ENCODE results near the gene PFDN6. TPM values are rescaled to one million over a fixed set of nuclear protein-coding genes. Genes with fewer than 3 reads are reported as not detected.

The PFDN6 gene
- total RNA-seq, 1 experiment from 2014 or later: 54.7 TPM

DNA sequence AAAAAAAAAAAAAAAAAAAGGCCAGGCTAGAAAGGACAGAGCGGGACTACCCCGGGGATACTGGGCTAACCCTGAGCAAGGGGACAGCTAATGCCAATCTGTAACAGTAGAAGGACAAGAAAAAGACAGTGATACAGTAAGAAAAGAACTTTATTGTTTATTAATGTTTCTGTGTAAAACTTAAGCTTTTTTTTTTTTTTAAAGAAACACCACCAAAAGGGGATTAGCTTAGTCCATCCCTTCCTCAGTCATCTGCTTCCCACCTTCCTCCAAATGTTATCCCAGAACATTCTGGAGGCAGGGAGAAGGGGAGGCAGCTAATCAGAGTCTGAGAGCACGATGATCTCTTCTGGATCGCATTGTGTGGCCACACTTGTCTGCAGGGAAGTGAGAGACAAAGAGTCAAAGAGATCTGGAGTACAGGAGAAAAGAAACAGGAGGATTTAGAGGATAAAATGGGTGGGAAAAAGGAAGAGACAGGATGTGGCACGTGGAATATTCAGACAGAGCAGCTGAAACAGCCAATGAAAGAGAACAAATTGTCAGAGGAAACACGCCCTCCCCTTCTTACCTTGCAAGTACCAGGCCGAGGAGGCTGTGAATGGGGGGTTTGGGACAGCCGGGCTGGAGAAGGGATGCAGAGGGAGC is 29.1 kb downstream of the PFDN6 start:
- H3K4me1 Mint-ChIP-seq (ENCODE audit: insufficient read depth, unreplicated experiment): peaks cover 68% of the 10 kb centered on the region
- H3K4me3 Mint-ChIP-seq (ENCODE audit: unreplicated experiment): peak overlapping the region; percentile 81
- CTCF ChIA-PET: interaction anchor here (0.7 to 2.5 kb wide), 7 partner anchors 26 to 359 kb away, joined by 3 to 10 read pairs (median 3); partner anchors contain the start of gene CUTA
- peaks cover 73% of the 10 kb centered on the region for H3K36me3 Mint-ChIP-seq (ENCODE audit: insufficient read depth, unreplicated experiment)
- TF ChIP-seq, protein P1, sequence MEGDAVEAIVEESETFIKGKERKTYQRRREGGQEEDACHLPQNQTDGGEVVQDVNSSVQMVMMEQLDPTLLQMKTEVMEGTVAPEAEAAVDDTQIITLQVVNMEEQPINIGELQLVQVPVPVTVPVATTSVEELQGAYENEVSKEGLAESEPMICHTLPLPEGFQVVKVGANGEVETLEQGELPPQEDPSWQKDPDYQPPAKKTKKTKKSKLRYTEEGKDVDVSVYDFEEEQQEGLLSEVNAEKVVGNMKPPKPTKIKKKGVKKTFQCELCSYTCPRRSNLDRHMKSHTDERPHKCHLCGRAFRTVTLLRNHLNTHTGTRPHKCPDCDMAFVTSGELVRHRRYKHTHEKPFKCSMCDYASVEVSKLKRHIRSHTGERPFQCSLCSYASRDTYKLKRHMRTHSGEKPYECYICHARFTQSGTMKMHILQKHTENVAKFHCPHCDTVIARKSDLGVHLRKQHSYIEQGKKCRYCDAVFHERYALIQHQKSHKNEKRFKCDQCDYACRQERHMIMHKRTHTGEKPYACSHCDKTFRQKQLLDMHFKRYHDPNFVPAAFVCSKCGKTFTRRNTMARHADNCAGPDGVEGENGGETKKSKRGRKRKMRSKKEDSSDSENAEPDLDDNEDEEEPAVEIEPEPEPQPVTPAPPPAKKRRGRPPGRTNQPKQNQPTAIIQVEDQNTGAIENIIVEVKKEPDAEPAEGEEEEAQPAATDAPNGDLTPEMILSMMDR (IDR thresholded peaks at IDR 0.05; ENCODE audit: unreplicated experiment): no peak
- DNase-seq (ENCODE audit: unreplicated experiment): no peak
- POLR2A ChIA-PET: interaction anchor here (0.5 to 3.0 kb wide), 19 partner anchors 20 to 1697 kb away, joined by 3 to 30 read pairs (median 3); partner anchors contain the start of genes B3GALT4, CUTA, PFDN6 and RGL2
- peak overlapping the region; percentile 80 for H3K27ac Mint-ChIP-seq (ENCODE audit: low read depth, unreplicated experiment)
- intact Hi-C loops (cut with micrococcal nuclease): no loop called here
- no peaks in the 10 kb centered on the region for H3K9me3 Mint-ChIP-seq (ENCODE audit: unreplicated experiment)
- H3K27me3 Mint-ChIP-seq (ENCODE audit: insufficient read depth, unreplicated experiment): no peaks in the 10 kb centered on the region
- no TSS peak for BruUV-seq (replicated peaks)

DNA sequence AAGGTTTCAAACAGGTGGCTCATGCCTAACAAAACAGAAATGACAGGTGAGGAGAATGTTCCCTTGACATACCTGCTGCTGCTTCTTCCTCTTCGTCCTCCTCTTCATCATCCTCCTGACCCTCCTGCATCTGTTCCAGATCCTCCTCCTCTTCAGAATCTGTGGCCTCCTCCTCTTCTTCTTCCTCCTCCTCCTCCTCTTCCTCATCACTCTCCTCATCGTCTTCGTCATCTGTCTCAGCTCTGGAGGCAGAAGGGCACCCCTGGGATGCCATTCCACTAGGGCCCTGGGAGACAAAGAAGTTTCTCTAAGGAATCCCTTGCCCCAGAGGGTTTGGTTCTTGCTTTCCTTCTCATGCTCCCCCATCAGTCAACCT is 30.5 kb downstream of the PFDN6 start:
- intact Hi-C loops (cut with micrococcal nuclease): no loop called here
- H3K27ac Mint-ChIP-seq (ENCODE audit: low read depth, unreplicated experiment): peak overlapping the region; percentile 80
- peaks cover 63% of the 10 kb centered on the region for H3K36me3 Mint-ChIP-seq (ENCODE audit: insufficient read depth, unreplicated experiment)

DNA sequence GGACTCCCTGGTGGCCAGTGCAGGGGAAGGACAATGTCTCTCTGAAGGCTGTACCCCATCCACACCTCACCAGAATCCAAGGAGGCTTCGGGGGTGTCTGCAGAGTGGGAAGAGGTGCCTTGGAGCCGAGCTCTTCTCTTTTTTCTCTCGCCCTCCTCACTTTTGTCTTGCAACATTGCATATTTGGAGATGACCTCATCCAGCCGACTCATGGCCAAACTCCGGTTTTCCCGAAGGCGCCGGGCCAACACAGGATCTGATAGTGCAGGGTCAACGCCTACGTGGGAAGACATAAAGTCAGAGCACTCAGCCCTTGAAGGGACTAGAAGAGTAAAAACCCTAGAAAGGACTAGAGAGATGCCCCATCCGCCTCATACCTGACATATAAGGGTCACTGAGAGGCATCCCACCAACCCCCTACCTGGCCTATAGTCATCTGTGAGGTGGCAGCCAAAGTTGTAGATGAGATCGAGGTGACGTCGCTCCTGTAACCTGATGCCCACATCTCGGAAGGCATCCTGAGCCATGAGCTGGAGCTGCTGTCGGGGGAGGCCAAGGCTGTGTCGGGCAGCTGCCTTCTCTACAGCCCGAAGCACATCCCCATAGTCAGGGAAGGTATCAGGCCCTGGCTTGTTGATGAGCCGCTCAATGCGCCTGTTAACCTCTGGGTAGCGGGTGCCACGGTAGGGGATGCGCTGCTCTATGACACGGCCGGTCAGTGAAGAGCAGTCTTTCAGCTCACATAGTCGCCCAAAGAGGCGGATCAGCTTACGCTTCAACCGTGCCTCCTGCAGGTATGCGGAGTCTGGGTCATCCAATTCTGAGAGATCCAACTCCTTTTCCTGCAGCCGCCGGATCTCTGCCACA is 31.1 kb downstream of the PFDN6 start:
- peak overlapping the region; percentile 80 for H3K27ac Mint-ChIP-seq (ENCODE audit: low read depth, unreplicated experiment)
- H3K36me3 Mint-ChIP-seq (ENCODE audit: insufficient read depth, unreplicated experiment): peaks cover 58% of the 10 kb centered on the region
- TF ChIP-seq, protein P1 (IDR thresholded peaks at IDR 0.05; ENCODE audit: unreplicated experiment): no peak
- no peaks in the 10 kb centered on the region for H3K9me3 Mint-ChIP-seq (ENCODE audit: unreplicated experiment)
- ChIA-PET POLR2A (interaction anchor here (0.6 to 1.8 kb wide), 7 partner anchors 8 to 256 kb away, joined by 3 to 6 read pairs (median 3); partner anchors contain the start of gene B3GALT4), CTCF (interaction anchor here (0.5 to 1.0 kb wide), 5 partner anchors 17 to 174 kb away, joined by 3 read pairs; no protein-coding TSS in a partner anchor)
- intact Hi-C loops (cut with micrococcal nuclease): no loop called here
- peak; percentile 88 for DNase-seq (ENCODE audit: unreplicated experiment)
- no peaks in the 10 kb centered on the region for H3K27me3 Mint-ChIP-seq (ENCODE audit: insufficient read depth, unreplicated experiment)
- TSS peak; percentile 67 for BruUV-seq (replicated peaks)
- peaks cover 61% of the 10 kb centered on the region for H3K4me1 Mint-ChIP-seq (ENCODE audit: insufficient read depth, unreplicated experiment)
- peak overlapping the region; percentile 81 for H3K4me3 Mint-ChIP-seq (ENCODE audit: unreplicated experiment)

More for the DNA sequence above, 30.5 kb downstream of the PFDN6 start:
- peaks cover 67% of the 10 kb centered on the region for H3K4me1 Mint-ChIP-seq (ENCODE audit: insufficient read depth, unreplicated experiment)
- no peak for DNase-seq (ENCODE audit: unreplicated experiment)
- H3K4me3 Mint-ChIP-seq (ENCODE audit: unreplicated experiment): peak overlapping the region; percentile 81
- no TSS peak for BruUV-seq (replicated peaks)
- TF ChIP-seq, protein P1 (IDR thresholded peaks at IDR 0.05; ENCODE audit: unreplicated experiment): no peak
- ChIA-PET CTCF (interaction anchor here (0.6 to 2.5 kb wide), 3 partner anchors 25 to 174 kb away, joined by 3 to 10 read pairs (median 3); no protein-coding TSS in a partner anchor), POLR2A (interaction anchor here (0.6 to 1.8 kb wide), 7 partner anchors 8 to 256 kb away, joined by 3 to 6 read pairs (median 3); partner anchors contain the start of gene B3GALT4)
- H3K9me3 Mint-ChIP-seq (ENCODE audit: unreplicated experiment): no peaks in the 10 kb centered on the region
- no peaks in the 10 kb centered on the region for H3K27me3 Mint-ChIP-seq (ENCODE audit: insufficient read depth, unreplicated experiment)

DNA sequence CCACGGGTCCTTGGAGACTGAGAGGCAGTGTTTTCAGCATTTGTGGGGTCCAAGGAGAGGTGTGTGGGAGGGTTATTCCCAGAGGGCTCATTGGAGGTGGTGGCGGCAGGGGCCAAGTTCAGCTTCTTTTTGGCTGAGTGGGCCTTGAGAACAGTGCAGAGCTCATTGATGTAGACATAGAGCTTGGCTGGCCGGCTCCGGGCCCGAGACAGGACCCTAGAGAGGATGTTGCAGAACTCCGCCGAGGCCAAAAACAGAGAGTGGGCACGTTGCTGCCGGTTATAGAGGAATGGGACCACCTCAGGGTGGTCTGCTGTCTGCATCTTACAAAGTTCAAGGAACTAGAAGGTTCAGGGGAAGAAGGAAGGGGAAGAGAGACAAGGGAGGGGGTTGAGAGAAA is 31.8 kb downstream of the PFDN6 start:
- Mint-ChIP-seq H3K4me1 (ENCODE audit: insufficient read depth, unreplicated experiment) (peaks cover 58% of the 10 kb centered on the region), H3K4me3 (ENCODE audit: unreplicated experiment) (peak overlapping the region; percentile 81), H3K27ac (ENCODE audit: low read depth, unreplicated experiment) (peak overlapping the region; percentile 80), H3K36me3 (ENCODE audit: insufficient read depth, unreplicated experiment) (peaks cover 51% of the 10 kb centered on the region), H3K27me3 (ENCODE audit: insufficient read depth, unreplicated experiment) (no peaks in the 10 kb centered on the region), H3K9me3 (ENCODE audit: unreplicated experiment) (no peaks in the 10 kb centered on the region)
- no TSS peak for BruUV-seq (replicated peaks)
- TF ChIP-seq, protein P1 (IDR thresholded peaks at IDR 0.05; ENCODE audit: unreplicated experiment): no peak
- intact Hi-C loops (cut with micrococcal nuclease): no loop called here
- ChIA-PET POLR2A (interaction anchor here (1.4 to 1.8 kb wide), 3 partner anchors 24 to 72 kb away, joined by 4 to 6 read pairs (median 6); partner anchors contain the start of gene B3GALT4), CTCF (interaction anchor here (0.5 to 1.0 kb wide), 3 partner anchors 16 to 90 kb away, joined by 3 read pairs; no protein-coding TSS in a partner anchor)
- no peak for DNase-seq (ENCODE audit: unreplicated experiment)

Measured in MCF 10A (cell line).